GM18507 (cell line): Measurements from ENCODE around the gene EXOC4.

ENCODE experiments used
- DNase-seq: peaks from one replicate; pipeline ENCODE4 v3.0.0; 2011; ENCODE audit warnings: low read depth; ENCODE audit not compliant: insufficient read length; ENCODE audit errors: extremely low spot score
- FAIRE-seq: peaks from 2 replicates; lab custom pipeline; 2011; peaks lifted over from hg19 to GRCh38; lab: Jason Lieb, UNC

The EXOC4 gene

GRCh38 chr7:133854739-133855138 is 601.9 kb downstream of the EXOC4 start:
- FAIRE-seq: no peak
- no peak for DNase-seq

GRCh38 chr7:133857376-133858119 is 604.7 kb downstream of the EXOC4 start:
- FAIRE-seq (no peak), DNase-seq (no peak)

GRCh38 chr7:133858311-133858710 is 605.4 kb downstream of the EXOC4 start:
- DNase-seq (no peak), FAIRE-seq (no peak)

GRCh38 chr7:133859231-133859630 is 606.4 kb downstream of the EXOC4 start:
- DNase-seq: no peak
- FAIRE-seq: no peak

GRCh38 chr7:133859871-133860450 is 607.1 kb downstream of the EXOC4 start:
- FAIRE-seq: no peak
- no peak for DNase-seq

GRCh38 chr7:133860628-133861335 is 607.9 kb downstream of the EXOC4 start:
- no peak for DNase-seq
- FAIRE-seq: no peak

GRCh38 chr7:133861876-133862275 is 609.0 kb downstream of the EXOC4 start:
- DNase-seq (no peak), FAIRE-seq (no peak)

- no peak for DNase-seq
These were observed 610.6 kb downstream of the EXOC4 start for GRCh38 chr7:133863362-133864061.

GRCh38 chr7:133869556-133869955 is 616.7 kb downstream of the EXOC4 start:
- DNase-seq (no peak), FAIRE-seq (no peak)

More at GRCh38 chr7:133863362-133864061, 610.6 kb downstream of the EXOC4 start:
- FAIRE-seq: no peak

GRCh38 chr7:133871757-133872156 is 618.9 kb downstream of the EXOC4 start:
- DNase-seq (no peak), FAIRE-seq (no peak)

GRCh38 chr7:133873187-133873586 is 620.3 kb downstream of the EXOC4 start:
- DNase-seq (no peak), FAIRE-seq (no peak)

- FAIRE-seq (no peak), DNase-seq (no peak)
These were observed 620.8 kb downstream of the EXOC4 start for GRCh38 chr7:133873631-133874030.

GRCh38 chr7:133883591-133883990 is 630.7 kb downstream of the EXOC4 start:
- FAIRE-seq (no peak), DNase-seq (no peak)

GRCh38 chr7:133885213-133885612 is 632.3 kb downstream of the EXOC4 start:
- DNase-seq (no peak), FAIRE-seq (no peak)

- DNase-seq: no peak
- no peak for FAIRE-seq
These were observed 633.2 kb downstream of the EXOC4 start for GRCh38 chr7:133886086-133886485.

GRCh38 chr7:133886797-133887196 is 633.9 kb downstream of the EXOC4 start:
- no peak for FAIRE-seq
- no peak for DNase-seq

- no peak for FAIRE-seq
- no peak for DNase-seq
These were observed 634.6 kb downstream of the EXOC4 start for GRCh38 chr7:133887459-133887858.

- FAIRE-seq: no peak
- DNase-seq: no peak
These were observed 635.4 kb downstream of the EXOC4 start for GRCh38 chr7:133888061-133888930.

GRCh38 chr7:133904776-133905175 is 651.9 kb downstream of the EXOC4 start:
- FAIRE-seq (no peak), DNase-seq (no peak)
